Embryonic facial prominence (tissue), 1 donor: ENCODE results near the gene PSAP.

Experiments
- DNase-seq: peaks from one replicate; pipeline ENCODE4 v3.0.0-alpha.2; 2016; ENCODE audit errors: extremely low spot score

The PSAP gene

GRCh38 chr10:71810048-71810750 lies 40.9 kb downstream of the PSAP start:
- DNase-seq: no peak

DNA sequence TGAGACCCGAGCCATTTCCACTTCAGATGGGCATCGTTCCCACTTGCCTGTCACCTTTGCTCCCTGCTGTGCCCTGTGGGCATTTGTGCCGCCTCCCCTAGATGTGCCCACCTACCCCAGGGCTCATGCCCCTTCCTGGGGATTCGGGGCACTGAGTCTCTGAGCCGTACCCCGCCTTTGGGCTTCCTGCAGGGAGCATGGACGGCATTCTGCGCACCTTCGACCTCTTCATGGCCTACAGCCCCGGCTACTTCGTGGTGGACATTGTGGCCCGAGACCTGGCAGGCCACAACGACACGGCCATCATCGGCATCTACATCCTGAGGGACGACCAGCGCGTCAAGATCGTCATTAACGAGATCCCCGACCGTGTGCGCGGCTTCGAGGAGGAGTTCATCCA lies 41.4 kb downstream of the PSAP start:
- no peak for DNase-seq

- no peak for DNase-seq
Measured at GRCh38 chr10:71807557-71808510, 43.2 kb downstream of the PSAP start.

DNA sequence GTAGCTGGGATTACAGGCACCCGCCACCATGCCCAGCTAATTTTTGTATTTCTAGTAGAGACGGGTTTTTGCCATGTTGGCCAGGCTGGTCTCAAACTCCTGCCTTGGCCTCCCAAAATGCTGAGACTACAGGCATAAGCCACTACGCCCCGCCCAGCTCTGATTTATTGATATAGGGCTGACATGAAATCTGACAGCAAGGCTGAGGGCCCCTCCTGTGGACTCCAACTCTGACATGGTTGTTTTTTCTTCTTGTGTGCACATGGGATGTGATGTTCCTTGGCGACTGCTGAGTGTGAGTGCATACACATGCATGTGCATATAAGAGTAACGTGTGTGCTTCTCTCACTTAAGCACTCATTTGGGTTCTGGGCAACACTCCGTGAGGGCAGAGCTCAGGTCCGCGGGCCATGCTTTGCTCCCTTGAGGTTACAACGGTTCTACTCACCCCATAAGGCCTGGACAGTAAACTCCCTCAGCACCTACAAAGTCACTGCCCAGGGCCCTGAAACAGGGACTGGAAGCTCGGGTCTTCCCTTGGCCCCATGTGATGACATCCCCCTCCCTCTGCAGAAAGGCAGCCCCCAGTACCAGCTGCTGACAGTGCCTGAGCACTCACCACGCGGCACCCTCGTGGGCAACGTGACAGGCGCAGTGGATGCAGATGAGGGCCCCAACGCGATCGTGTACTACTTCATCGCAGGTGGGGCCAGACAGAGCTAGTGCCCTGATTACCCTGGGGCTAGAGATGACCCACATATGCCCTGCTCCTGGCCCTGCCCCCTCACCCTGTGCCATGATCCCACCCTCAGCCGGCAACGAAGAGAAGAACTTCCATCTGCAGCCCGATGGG lies 44.1 kb downstream of the PSAP start:
- no peak for DNase-seq

- DNase-seq: no peak
Measured at GRCh38 chr10:71805776-71806703, 45.0 kb downstream of the PSAP start.

GRCh38 chr10:71804077-71804476 lies 47.0 kb downstream of the PSAP start:
- DNase-seq: no peak

- no peak for DNase-seq
Measured at GRCh38 chr10:71802715-71803488, 48.1 kb downstream of the PSAP start.

GRCh38 chr10:71802235-71802634 lies 48.8 kb downstream of the PSAP start:
- no peak for DNase-seq

GRCh38 chr10:71801361-71801760 lies 49.7 kb downstream of the PSAP start:
- DNase-seq: no peak

DNA sequence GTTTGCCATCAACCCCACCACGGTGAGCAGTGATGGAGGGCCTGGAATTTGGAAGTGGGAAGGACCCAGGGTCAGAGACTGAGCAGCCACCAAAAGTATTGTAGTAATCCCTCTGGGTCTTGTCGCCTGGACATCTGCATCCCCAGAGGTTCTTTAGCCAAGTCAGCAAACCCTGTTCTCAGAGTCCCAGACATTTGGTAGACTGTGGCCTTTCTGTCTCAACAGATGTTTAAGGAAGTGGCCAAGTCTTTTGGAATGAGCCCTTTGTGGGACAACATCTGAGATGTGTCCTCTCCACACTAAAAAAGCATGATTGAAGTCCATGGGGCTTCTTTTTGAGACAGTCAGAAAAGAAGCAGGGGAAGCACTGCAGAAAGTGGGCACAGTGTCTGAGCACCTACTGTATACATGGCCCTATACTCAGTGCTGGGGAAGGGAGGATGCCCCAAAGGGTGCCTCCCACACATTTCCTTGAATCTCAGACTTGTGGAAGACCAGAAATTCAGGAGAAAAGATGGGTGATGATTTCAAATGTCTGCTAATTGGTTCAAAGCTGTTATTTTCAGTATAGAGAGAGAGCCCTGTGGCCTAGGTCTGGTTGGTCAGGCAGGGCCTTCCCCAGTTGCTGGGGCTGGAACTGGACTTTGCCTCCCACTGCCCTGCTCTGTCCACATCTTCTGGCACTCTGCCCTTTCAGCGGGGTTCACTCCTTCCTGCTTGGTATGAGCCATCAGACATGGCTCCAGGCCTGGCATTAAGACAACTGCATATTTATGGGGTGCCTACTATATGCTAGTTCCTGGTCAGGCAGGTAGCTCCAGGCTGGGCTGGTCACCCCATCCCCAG lies 51.2 kb downstream of the PSAP start:
- DNase-seq: no peak

- DNase-seq: no peak
Measured at GRCh38 chr10:71799112-71799511, 51.9 kb downstream of the PSAP start.

GRCh38 chr10:71798308-71798624 lies 52.8 kb downstream of the PSAP start:
- DNase-seq: no peak

GRCh38 chr10:71797533-71798307 lies 53.3 kb downstream of the PSAP start:
- no peak for DNase-seq

GRCh38 chr10:71796749-71797405 lies 54.2 kb downstream of the PSAP start:
- DNase-seq: no peak

DNA sequence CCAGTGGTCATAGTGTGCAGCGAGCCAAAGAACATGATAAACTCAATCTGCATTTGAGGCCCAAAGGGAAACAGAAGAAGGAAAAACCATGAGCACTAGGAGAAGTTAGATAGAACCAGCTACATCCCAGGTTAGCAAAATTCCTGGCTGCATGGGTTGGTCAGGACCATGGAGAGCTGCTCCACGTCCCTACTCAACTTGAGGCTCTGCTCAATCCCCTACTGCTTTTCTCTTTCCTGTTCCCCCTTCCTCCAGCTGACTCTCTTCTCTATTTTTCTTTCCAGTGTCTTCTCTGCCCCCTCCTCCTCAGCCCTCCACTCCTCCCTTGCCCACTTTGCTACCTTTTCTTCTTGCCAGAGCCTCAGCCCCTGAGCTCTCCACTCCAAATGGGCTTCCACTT lies 55.8 kb downstream of the PSAP start:
- no peak for DNase-seq

DNA sequence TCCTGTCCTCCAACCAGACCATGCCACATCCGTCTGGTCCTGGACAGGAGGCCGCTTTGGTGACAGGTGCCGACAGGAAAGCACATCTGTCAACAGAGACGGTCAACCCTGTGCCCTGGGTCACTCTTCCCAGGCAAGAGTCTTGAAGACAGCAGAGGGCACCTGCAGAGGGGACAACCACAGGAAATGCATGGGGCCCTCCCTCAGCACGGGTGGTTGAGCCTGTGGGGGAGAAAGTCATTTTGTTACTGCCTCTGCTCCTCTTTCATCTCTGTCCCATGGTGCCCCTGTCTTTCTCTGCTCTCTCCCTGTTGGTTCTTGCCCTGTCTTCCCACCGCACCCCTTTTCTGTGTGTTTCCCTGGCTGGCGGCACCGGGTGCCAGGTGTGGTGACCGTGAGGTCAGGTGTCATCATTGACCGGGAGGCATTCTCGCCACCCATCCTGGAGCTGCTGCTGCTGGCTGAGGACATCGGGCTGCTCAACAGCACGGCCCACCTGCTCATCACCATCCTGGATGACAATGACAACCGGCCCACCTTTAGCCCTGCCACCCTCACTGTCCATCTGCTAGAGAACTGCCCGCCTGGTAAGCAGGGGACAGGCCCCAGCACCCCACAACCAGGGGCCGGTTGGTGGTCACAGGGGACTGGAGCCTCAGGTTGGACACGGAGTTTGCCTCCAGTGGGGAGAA lies 60.2 kb downstream of the PSAP start:
- no peak for DNase-seq

GRCh38 chr10:71789871-71790270 lies 61.2 kb downstream of the PSAP start:
- no peak for DNase-seq
